ENCODE data around the gene TOR1A.

DNA sequence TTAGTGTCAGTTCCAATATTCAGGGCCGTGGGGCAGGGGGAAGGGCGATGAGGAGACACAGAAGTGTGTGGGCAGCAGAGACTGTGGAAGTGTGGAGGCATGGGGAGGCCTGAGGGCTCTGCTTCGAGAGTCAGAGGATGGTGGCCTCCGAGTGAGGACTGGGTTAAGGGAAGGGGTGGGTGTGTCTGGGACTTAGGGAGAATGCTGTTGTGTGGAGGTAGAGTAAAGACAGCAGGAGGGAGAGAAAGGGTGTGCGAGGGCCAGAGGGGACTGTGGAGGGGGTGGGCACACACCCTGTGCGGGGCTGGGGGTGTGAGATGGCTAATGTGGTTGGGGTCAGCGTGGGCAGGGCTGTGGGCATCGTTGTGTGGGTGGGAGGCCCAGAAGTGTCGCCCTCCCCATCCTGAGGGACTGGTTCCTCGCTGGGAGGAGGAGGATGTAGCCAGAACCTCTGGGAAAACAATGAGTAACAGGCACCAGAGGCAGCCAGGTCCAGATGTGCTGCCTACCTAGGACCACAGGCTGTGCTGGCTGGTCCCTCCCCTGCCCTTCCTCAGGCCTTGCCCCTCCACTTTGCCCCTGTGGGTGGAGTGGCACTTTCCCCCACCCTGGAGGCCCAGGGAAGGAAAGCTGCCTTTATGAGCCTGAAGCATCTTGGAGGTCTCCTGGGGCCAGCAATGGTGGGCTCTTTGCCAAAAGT lies 15.5 kb upstream of the TOR1A start:
- TF ChIP-seq SUZ12 (IDR thresholded peaks at IDR 0.05): no peak
- no peak for TF ChIP-seq CTBP1 (IDR thresholded peaks at IDR 0.05; ENCODE audit: borderline replicate concordance)
- TF ChIP-seq FOXK2 (IDR thresholded peaks at IDR 0.05): no peak
- TF ChIP-seq HDGF (IDR thresholded peaks at IDR 0.05; ENCODE audit: borderline replicate concordance): no peak
- no peak for TF ChIP-seq PKNOX1 (IDR thresholded peaks at IDR 0.05)
- TF ChIP-seq BHLHE40 (IDR thresholded peaks at IDR 0.05; ENCODE audit: borderline replicate concordance): no peak
- no peak for TF ChIP-seq SP1 (IDR thresholded peaks at IDR 0.05)
- TF ChIP-seq NFRKB (IDR thresholded peaks at IDR 0.05): no peak
